Measurements from ENCODE around the gene CDH22.

The CDH22 gene

GRCh38 chr20:46343975-46344357 is 35.7 kb upstream of the CDH22 start:
- DNase-seq (ENCODE audit: low read depth in 2 of 2): no peak

- no peak for DNase-seq (ENCODE audit: low read depth in 2 of 2)
Measured at GRCh38 chr20:46343348-46343974, 35.2 kb upstream of the CDH22 start.

DNA sequence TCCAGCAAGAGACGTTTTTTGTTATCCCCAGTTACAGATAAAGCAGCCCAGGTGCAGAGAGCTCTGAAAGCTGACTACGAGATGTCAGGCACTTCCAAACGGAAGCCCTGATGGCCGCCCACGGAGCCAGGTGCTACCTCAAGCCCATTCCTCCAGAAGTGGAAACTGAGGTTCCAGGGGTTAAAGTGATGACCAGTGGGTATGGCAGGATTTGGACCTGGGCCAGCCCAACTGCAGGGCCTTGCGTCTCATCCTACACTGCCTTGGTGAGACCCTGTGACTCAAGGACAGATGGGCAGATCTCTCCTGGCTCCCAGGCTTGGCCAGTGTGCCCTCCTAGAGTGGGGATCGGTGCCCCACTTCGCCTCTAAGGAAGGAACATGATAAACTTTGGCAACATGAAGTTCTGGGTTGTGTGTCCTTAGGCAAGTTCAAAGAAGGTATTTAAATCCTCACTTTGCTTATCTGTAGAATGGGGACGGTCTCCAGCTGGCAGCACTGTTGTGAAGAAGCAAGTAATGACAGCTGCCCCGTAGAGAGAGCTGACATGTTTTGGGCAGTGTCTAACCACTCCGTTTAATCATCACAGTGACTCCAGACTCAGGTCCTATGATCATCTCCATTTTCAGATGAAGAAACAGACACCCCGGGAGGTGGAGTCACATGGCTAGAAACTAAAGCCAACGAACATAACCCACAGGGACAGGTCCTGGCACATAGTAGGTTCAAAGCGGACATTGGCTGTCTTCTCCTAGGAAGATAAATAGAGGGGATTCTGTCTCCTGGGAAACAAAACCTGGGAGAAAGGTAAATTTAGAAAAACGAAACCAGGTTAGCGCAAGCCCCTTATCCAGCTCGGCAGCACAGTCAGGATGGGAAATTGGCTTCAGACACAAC is 34.4 kb upstream of the CDH22 start:
- no peak for DNase-seq (ENCODE audit: low read depth in 2 of 2)

- no peak for DNase-seq (ENCODE audit: low read depth in 2 of 2)
Measured at GRCh38 chr20:46342010-46342378, 33.7 kb upstream of the CDH22 start.

- no peak for DNase-seq (ENCODE audit: low read depth in 2 of 2)
Measured at GRCh38 chr20:46341074-46342009, 33.0 kb upstream of the CDH22 start.

- no peak for DNase-seq (ENCODE audit: low read depth in 2 of 2)
Measured at GRCh38 chr20:46339037-46339436, 30.7 kb upstream of the CDH22 start.

GRCh38 chr20:46336735-46337134 is 28.4 kb upstream of the CDH22 start:
- no peak for DNase-seq (ENCODE audit: low read depth in 2 of 2)

- DNase-seq (ENCODE audit: low read depth in 2 of 2): no peak
Measured at GRCh38 chr20:46334303-46334904, 26.1 kb upstream of the CDH22 start.

GRCh38 chr20:46333161-46333991 is 25.1 kb upstream of the CDH22 start:
- DNase-seq (ENCODE audit: low read depth in 2 of 2): no peak

GRCh38 chr20:46332373-46333160 is 24.3 kb upstream of the CDH22 start:
- no peak for DNase-seq (ENCODE audit: low read depth in 2 of 2)

DNA sequence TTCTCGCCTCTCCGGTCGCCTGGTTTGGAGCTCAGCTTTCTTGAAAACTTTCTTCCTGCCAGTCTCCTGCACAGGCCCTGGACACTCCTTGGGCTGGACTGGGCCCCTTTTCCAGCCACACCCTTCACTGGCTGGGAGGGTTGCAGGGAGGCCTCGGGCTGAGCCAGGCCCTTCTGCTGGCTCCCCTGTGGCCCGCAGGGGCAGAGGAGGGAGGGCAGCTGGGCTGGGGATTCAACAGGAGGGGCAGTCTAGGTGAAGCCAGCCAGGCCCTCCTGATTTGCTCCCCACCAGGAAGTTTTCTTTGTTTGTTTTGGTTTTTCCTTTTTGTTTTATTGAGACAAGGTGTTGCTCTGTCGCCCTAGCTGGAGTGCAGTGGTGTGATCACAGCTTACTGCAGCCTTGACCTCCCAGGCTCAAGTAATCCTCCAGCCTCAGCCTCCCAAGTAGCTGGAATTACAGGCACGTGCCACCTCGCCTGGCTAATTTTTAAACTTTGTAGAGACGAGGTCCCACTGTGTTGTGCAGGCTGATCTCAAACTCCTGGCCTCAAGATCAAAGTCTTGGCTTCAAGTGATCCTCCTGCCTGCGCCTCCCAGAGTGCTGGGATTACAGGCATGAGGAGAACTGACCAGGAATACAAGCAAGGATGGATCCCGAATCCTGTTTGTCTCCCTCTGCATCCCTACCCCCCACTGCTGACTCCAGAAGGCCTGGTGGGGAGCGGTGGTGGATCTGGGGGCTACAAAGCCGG is 23.5 kb upstream of the CDH22 start:
- DNase-seq (ENCODE audit: low read depth in 2 of 2): no peak

GRCh38 chr20:46330831-46331371 is 22.6 kb upstream of the CDH22 start:
- no peak for DNase-seq (ENCODE audit: low read depth in 2 of 2)

GRCh38 chr20:46330072-46330763 is 21.9 kb upstream of the CDH22 start:
- DNase-seq (ENCODE audit: low read depth in 2 of 2): no peak

DNA sequence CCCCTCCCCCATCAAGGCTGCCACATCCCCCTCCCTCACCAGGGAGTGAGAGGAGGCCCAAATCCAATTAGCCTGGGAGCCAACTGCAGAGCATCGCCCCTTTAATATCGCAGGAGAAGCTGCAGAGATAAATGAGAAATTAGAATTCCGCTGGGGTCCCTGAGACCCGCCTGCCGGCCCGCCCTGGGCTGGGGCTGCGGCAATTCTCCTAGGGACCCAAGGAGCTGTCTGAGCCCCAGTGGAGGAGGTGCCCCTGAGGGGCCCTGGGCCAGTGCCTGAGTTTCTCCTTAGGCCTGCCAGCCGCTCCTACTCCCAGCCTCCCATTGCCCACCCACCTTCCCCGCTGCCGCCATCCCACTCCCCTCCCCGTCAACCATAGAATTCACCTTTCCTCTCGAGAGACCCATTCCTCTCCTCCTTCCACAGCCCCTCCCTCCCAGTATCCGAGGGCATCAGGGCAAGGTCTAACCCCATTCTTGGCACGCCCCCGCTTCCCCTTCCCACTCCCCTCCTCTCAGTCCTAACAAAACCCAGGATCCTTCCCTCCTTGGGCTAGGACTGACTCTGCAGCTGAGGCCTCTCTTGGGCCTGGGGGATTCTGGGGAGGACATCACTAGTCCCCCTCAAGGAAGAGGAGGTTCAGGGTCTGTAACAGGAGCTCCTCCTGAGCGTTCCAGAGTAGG is 20.0 kb upstream of the CDH22 start:
- no peak for DNase-seq (ENCODE audit: low read depth in 2 of 2)

DNA sequence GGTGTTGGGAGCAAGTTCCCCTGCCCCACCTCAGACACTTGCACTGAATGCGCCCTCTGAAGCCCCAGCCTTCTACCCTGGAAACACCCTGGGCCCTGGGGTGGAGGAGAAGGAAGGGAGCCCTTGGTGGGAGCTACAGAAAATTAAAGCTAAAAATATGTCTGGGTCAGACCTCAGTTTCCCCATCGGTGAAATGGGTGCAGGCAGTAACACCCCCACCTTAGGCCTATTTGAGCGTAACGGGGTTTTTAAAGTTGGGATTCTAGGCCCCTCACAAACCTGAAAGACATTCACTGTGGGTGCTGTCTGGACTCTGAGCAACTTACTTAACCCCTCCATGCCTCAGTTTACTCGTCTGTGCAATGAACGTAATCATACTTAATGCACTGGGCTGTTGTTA is 19.3 kb upstream of the CDH22 start:
- DNase-seq (ENCODE audit: low read depth in 2 of 2): no peak

- DNase-seq (ENCODE audit: low read depth in 2 of 2): no peak
Measured at GRCh38 chr20:46325789-46326188, 17.5 kb upstream of the CDH22 start.

DNA sequence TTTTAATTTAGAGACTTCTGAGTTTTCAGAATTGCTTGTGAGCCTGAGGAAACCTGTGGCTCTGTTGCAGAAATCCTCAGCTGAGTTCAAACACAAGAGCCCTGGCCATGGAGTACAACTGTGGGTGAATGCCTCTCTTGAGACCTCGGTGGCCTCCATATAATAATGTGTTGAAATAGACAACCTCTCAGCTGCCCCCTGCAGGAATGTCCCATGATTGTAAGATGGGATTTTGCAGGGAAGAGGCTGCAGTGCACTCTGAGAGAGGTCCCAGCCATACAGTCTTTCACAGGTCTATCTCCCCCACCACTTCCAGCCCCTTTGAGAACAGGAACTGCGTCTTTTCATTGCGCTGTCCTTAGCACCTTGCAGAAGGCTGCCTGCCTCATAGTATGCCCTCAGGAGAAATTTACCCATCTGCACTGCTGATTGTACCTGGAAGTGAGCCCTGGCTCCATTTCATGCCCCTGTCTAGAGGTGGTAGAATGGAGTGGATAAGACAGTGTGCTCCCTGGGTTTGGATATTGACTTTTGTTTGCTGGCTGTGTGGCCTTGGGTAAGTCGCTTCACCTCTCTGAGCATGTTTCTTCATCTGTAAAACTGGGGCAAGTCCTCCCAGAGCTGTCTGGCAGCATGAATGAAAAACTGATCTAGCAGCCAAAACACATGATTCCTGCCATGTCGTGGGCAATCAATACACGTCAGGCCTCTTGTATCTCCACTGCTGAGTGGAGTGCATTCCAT is 16.8 kb upstream of the CDH22 start:
- no peak for DNase-seq (ENCODE audit: low read depth in 2 of 2)
